Measurements from ENCODE around the gene ATP6AP1.

Gene ATP6AP1

DNA sequence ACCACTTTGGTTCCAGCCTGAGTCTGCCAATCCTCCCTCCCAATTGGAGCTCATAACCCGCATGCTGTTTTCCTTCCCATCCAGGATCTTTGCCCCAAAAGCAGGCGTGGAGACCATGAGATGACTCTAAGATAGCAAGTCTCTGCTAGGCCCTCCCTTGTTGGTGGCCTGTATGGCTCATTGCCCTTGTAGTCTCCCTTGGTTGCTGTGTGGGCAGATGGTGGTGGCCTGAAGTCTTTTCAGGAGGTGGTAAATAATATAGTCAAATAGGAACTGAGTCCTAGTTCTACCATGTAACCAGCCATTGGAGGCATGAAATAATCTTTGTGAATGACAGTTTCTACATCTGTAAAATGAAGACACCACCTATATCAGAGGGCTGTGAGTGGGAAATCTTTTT, 1.2 kb downstream of the ATP6AP1 start:
- no peak for DNase-seq

GRCh38 chrX:154430479-154430878, 2.0 kb downstream of the ATP6AP1 start:
- no peak for DNase-seq

GRCh38 chrX:154430916-154431315, 2.4 kb downstream of the ATP6AP1 start:
- no peak for DNase-seq

- DNase-seq: peak in 7 of 14 donors; percentile 2 to 51 (median 27)
Observed at GRCh38 chrX:154431341-154431740, 2.9 kb downstream of the ATP6AP1 start.

- no peak for DNase-seq
Observed at GRCh38 chrX:154432210-154432609, 3.7 kb downstream of the ATP6AP1 start.

DNA sequence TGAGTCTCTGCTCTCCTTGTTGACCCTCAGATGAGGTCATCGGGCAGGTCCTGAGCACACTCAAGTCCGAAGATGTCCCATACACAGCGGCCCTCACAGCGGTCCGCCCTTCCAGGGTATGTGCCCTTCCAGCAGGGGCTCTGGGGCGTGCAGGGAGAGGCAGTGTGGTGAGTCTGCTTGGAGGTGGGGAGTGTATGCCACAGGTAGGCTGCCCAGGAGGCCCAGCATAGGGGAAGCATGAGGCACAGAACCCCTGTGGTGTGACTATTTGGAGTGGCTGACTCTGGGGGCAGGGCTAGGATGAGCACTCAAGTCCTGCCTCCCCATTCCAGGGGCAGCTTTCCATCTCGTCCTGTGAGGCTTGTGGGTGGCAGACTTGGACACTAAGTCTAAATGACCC, 5.1 kb downstream of the ATP6AP1 start:
- DNase-seq: no peak

DNA sequence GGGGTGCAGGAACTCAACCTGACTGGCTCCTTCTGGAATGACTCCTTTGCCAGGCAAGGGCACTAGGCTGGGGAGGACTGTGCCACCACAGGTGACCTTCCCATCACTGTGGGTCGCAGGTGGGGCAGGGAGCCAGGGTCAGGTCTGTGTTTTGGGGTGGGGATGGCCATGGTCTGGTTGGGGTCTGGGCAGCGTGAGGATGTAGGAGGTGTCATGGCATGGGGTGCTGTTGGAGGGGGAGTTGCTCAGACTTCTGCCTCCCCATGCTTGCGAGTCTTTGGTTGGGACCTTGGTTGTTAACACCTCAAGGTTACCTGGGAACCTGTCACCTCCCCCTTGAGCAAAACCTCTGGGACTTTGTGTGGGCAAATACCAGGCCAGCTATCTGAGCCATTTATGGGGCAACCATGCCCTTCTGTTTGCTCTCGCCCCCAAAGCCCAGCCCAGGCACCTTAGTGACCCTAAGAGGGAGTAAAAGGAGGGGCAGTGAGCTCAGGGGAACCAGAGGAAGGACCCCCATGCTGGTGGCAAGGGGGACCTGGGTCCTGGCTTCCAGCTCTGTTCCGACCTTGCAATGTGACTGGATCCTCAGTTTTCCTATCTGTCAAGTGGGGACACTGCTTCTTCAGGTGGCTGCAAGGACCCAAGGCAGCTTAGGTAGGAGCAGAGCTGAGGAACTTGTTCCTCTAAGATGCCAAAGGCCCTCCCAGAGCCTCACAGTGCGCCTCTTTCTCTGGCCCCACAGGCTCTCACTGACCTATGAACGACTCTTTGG, 6.1 kb downstream of the ATP6AP1 start:
- no peak for DNase-seq

DNA sequence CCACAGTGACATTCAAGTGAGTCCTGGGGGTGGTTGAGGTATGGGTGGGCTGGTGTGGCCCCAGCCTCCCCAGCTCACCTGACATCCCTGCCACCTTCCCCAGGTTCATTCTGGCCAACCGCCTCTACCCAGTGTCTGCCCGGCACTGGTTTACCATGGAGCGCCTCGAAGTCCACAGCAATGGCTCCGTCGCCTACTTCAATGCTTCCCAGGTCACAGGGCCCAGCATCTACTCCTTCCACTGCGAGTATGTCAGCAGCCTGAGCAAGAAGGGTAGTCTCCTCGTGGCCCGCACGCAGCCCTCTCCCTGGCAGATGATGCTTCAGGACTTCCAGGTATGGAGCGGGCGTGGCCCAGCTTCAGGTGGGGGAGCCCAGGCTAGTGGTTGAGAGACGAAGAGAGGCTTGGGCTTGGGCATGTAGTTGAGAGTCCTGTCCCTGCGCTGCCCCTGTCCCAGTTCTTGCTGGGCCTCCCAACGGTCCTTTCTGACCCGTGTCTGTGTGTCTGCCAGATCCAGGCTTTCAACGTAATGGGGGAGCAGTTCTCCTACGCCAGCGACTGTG, 6.8 kb downstream of the ATP6AP1 start:
- DNase-seq: no peak

DNA sequence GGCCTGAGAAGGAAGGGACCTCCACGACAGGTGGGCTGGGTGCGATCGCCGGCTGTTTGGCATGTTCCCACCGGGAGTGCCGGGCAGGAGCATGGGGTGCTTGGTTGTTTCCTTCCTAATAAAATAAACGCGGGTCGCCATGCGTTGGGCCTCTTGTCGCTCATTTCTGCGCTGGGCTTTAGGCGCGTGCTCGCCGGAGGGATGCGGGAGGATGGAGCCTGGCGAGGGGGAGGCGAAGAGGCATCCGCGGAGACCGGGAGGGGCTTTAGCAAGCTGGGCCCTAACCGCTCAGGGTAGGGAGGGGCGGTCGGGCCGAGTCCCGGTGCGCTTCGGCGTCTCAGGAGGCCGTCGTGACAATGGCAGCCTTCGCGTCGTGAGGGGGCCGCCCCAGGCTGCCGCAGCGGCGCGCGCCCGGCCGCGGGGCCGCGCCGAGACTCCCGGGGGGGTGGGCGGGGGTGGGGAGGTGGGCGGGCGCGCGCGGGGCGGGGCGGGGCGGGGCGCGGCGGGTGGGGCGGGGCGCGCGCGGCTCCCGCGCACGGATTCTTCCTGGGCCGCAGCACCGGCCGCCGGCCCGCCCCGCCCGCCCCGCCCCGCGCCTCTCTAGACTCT, 8.0 kb downstream of the ATP6AP1 start:
- peak in 1 of 14 donors; percentile 66 for DNase-seq

DNA sequence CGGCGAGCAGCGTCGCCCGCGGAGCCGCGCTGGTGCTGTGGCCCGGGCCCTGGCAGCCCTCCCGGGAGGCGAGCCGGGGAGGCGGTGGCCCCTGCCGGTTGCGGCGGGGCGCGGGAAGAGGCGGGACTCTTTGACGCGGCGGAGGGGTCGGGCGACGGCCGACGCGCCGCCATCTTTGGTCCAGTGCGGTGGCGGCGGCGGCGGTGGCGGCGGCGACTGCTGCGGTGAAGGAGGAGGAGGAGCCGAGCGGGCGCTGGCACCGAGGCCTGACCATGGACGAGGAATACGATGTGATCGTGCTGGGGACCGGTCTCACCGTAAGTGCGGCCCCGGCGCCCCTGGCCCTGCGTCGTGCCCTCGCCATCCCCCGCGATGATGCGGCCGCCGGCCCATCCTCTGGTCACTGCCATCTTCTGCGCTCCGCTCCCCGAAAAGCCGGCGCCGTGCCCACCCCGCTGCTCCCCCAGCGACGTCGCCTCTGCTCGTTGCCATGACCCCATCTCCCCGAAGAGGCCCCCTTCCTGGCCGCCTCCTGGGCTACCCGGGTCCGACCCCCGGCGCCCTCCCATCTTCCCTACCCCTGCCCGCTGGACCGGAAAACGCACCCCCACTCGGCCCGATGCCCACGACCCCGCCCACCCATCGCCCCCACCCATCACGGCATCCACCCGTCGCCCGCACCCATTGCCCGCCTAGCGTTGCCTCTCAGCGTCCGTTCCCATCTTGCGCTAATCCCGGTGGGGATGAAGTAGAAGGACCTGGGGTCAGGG, 8.7 kb downstream of the ATP6AP1 start, which contains the start of gene GDI1:
Gene GDI1, plus strand, starts transcription at position 172 of the 770 bp plus-strand sequence. Its CDS starts 101 bp downstream, at position 273.
- peak in 8 of 14 donors; percentile 10 to 66 (median 30) for DNase-seq

GRCh38 chrX:154437971-154438893, 9.8 kb downstream of the ATP6AP1 start:
- DNase-seq: peak in 1 of 14 donors; percentile 3

GRCh38 chrX:154439841-154440240, 11.4 kb downstream of the ATP6AP1 start:
- no peak for DNase-seq

GRCh38 chrX:154440623-154441357, 12.3 kb downstream of the ATP6AP1 start:
- DNase-seq: peak in 1 of 14 donors; percentile 25

DNA sequence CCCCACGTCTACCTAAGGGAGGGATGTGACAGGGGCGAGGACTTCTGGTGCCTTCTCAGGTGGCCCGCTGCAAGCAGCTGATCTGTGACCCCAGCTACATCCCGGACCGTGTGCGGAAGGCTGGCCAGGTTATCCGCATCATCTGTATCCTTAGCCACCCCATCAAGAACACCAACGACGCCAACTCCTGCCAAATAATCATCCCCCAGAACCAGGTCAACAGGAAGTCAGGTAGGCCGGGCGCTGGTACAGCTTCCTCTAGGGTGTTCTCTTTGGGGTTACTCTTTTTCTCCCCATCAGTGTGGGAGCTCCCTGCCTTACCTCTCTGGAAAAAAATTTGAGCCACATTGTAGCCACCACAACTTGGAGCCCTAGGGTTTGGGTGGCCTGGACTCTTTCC, 13.1 kb downstream of the ATP6AP1 start:
- DNase-seq: no peak

GRCh38 chrX:154441984-154442707, 13.7 kb downstream of the ATP6AP1 start:
- no peak for DNase-seq

DNA sequence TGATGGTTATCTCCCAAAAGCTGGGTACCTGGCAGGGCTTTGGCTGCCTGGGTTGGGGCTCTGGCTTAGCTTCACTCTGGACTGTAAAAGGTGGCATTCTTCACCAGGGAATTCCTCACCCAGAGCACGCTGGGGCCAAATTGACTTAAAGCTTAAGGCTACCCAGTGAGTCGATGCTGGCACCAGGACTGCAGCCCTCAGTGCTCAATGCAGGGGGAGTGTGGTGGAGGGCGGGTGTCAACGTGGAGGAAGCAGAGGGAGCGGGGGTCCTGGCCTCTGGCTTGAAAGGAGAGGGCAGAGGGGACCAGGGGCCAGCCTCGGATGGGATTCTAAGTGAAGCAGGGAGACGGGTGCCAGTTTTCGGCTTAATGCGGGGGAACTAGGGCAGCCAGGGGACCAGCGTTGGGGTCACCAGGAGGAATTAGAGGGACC, 15.0 kb downstream of the ATP6AP1 start:
- no peak for DNase-seq

- DNase-seq: peak in 11 of 14 donors; percentile 23 to 77 (median 57)
Observed at GRCh38 chrX:154443992-154444754, 15.7 kb downstream of the ATP6AP1 start, which contains the start of gene FAM50A. Gene FAM50A, plus strand, starts transcription at chrX:154444141. Its CDS starts 95 bp downstream, at chrX:154444236.

DNA sequence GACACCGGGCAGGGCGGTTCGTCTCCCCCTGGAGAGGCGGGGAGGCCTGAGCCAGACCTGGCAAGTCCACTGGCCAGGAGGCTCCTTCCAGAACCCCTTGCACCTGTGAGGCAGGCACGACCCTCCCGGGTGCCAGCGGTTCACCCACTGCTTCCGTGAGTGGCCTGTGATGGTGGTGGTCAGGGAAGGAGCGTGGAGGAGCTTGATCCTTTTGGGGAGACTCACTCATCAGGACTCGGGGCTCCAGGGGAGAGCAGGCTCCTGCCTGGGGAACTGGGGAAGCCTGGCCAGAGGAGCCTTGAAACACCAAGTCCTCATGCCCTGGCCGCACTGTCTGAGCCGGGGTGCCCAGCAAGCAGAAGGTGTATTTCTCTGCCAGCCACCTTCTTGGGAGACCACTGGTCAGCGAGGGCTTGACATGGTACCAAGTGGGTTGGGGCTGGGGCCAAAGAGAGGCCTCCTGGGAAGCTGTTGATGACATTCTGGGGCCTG, 16.3 kb downstream of the ATP6AP1 start:
- DNase-seq: no peak

GRCh38 chrX:154445776-154446175, 17.3 kb downstream of the ATP6AP1 start:
- no peak for DNase-seq

All from C1 segment of cervical spinal cord (tissue), 14 donors.